Kidney (tissue), 14 donors: ENCODE measurements around the gene CACNA1A. TPM values are rescaled to one million over a fixed set of nuclear protein-coding genes. Genes with fewer than 3 reads are reported as not detected.

ENCODE experiments used
- DNase-seq, 5 donors: peaks; one replicate each; pipeline ENCODE4 v3.0.0-alpha.2; 2013 to 2020
- FAIRE-seq: peaks from 2 replicates; lab custom pipeline; 2012; peaks lifted over from hg19 to GRCh38; lab: Jason Lieb, UNC
- H3K27ac ChIP-seq, 2 donors: one replicate each; pipeline ENCODE4 v1.7.0; 2013; ENCODE audit warnings: low read depth in 2 of 2, low read length in 2 of 2, inconsistent platforms in 1 of 2
- H3K27me3 ChIP-seq: one replicate; pipeline ENCODE4 v1.7.1; 2013; ENCODE audit warnings: low read length, inconsistent platforms; ENCODE audit not compliant: control insufficient read depth, insufficient read depth
- H3K36me3 ChIP-seq, 3 donors: one replicate each; pipeline versions ENCODE4 v1.7.0 to v1.7.1; 2013; ENCODE audit warnings: low read length in 3 of 3, control low read depth in 1 of 3, inconsistent platforms in 1 of 3; ENCODE audit not compliant: insufficient read depth in 3 of 3, control insufficient read depth in 2 of 3
- H3K4me1 ChIP-seq, 3 donors: one replicate each; pipeline versions ENCODE4 v1.7.0 to v1.7.1; 2013; ENCODE audit warnings: low read length in 3 of 3, inconsistent platforms in 1 of 3, low read depth in 1 of 3; ENCODE audit not compliant: control insufficient read depth in 2 of 3, insufficient read depth in 2 of 3
- H3K4me3 ChIP-seq, 3 donors: one replicate each; pipeline versions ENCODE4 v1.7.0 to v1.8.1; 2013; ENCODE audit warnings: low read length in 3 of 3, control low read depth in 1 of 3, inconsistent platforms in 1 of 3
- H3K9ac ChIP-seq, 3 donors: one replicate each; pipeline versions ENCODE4 v1.7.0 to v1.7.1; 2013; ENCODE audit warnings: low read length in 3 of 3, control low read depth in 1 of 3, inconsistent platforms in 1 of 3
- H3K9me3 ChIP-seq, 3 donors: one replicate each; pipeline versions ENCODE4 v1.7.0 to v1.7.1; 2013; ENCODE audit warnings: low read length in 3 of 3, control low read depth in 1 of 3, inconsistent platforms in 1 of 3; ENCODE audit not compliant: control insufficient read depth in 2 of 3, insufficient read depth in 1 of 3
- CTCF ChIP-seq: IDR thresholded peaks from 3 replicates; pipeline ENCODE4 v1.5.1; 2012; ENCODE audit warnings: mild to moderate bottlenecking, moderate library complexity, borderline replicate concordance; ENCODE audit not compliant: insufficient read depth; ENCODE audit errors: extremely low read depth
- intact Hi-C: fragments of 100-400 bp; cut with DNase I; formaldehyde crosslinking; loops from one replicate; pipeline ENCODE4 v1.11.1; 2022
- polyA plus RNA-seq: library from polyadenylated mRNA; stranded (reverse); fragments of 350-450 nt; fragmentation: Illumina TruSeq; extraction: RNeasy Lipid Tissue Mini Kit (QIAGEN cat#74804); gene quantifications from one replicate; pipeline ENCODE4 v1.2.3, GENCODE V29; 2014; ENCODE audit warnings: low read depth, low replicate concordance; ENCODE audit not compliant: insufficient read depth
- total RNA-seq: library from RNA; stranded (reverse); fragmentation: NEBNext Ultra II Directional; extraction: Animal tissue kit (Norgen Biotek cat#: 25700); gene quantifications from one replicate; pipeline ENCODE4 v1.2.1, GENCODE V29; 2021
- donor health status: control.
- donor health status: control.
- donor health status: control.
- donor health status: control.
- donor health status: control.
- donor health status: DM: yes; HTN: yes; CAD: no.
- donor health status: Normal renal cell carcinoma (clear cell type).

The CACNA1A gene
- total and polyA plus RNA-seq, 2 donors from 2014 or later = 0.30 to 1.7 TPM

- FAIRE-seq (no peak), DNase-seq (no peak)
- no peak for TF ChIP-seq CTCF
- Histone ChIP-seq H3K27ac (no peak overlapping the region), H3K9me3 (no peaks in the 10 kb centered on the region), H3K27me3 (no peaks in the 10 kb centered on the region), H3K4me3 (no peak overlapping the region), H3K9ac (no peak overlapping the region), H3K36me3 (no peaks in the 10 kb centered on the region), H3K4me1 (peaks cover 0 to 6% (median 0%) of the 10 kb centered on the region in 3 donors)
- intact Hi-C loops = no loop called here
Observed at GRCh38 chr19:13399746-13400145, 106.5 kb downstream of the CACNA1A start.

GRCh38 chr19:13398780-13399726 lies 107.2 kb downstream of the CACNA1A start:
- intact Hi-C loops = no loop called here
- Histone ChIP-seq H3K27me3 (no peaks in the 10 kb centered on the region), H3K9me3 (no peaks in the 10 kb centered on the region), H3K27ac (no peak overlapping the region), H3K9ac (no peak overlapping the region), H3K36me3 (no peaks in the 10 kb centered on the region), H3K4me1 (peaks cover 0 to 6% (median 0%) of the 10 kb centered on the region in 3 donors), H3K4me3 (no peak overlapping the region)
- no peak for TF ChIP-seq CTCF
- FAIRE-seq = no peak
- no peak for DNase-seq

GRCh38 chr19:13398182-13398581 lies 108.1 kb downstream of the CACNA1A start:
- Histone ChIP-seq H3K9me3 (no peaks in the 10 kb centered on the region), H3K36me3 (no peaks in the 10 kb centered on the region), H3K9ac (no peak overlapping the region), H3K4me1 (peaks cover 0 to 6% (median 0%) of the 10 kb centered on the region in 3 donors), H3K27me3 (no peaks in the 10 kb centered on the region), H3K4me3 (no peak overlapping the region), H3K27ac (no peak overlapping the region)
- intact Hi-C loops = no loop called here
- no peak for DNase-seq
- no peak for TF ChIP-seq CTCF
- no peak for FAIRE-seq
